Stimulated activated naive CD8-positive, alpha-beta T cell treated with anti-CD3 and anti-CD28 coated beads, Interleukin-15, Interleukin-2, amounts not matched to agents 100 ng/mL and 50 ng/mL, for 24 hours (primary cell): ENCODE data around the gene TMEM233.

Experiments used
- H3K27ac Mint-ChIP-seq: one replicate; pipeline ENCODE4 v1.8.0; 2021; ENCODE audit warnings: mild to moderate bottlenecking, mixed read lengths
- H3K27me3 Mint-ChIP-seq: one replicate; pipeline ENCODE4 v1.8.0; 2021; ENCODE audit warnings: mixed read lengths
- H3K36me3 Mint-ChIP-seq: one replicate; pipeline ENCODE4 v1.8.0; 2021; ENCODE audit warnings: low read depth, mixed read lengths
- H3K4me1 Mint-ChIP-seq: one replicate; pipeline ENCODE4 v1.8.0; 2021; ENCODE audit warnings: low read depth, mixed read lengths
- H3K4me3 Mint-ChIP-seq: one replicate; pipeline ENCODE4 v1.8.0; 2021; ENCODE audit warnings: mild to moderate bottlenecking, mixed read lengths
- H3K9me3 Mint-ChIP-seq: one replicate; pipeline ENCODE4 v1.8.0; 2021; ENCODE audit warnings: mixed read lengths

Gene TMEM233

DNA sequence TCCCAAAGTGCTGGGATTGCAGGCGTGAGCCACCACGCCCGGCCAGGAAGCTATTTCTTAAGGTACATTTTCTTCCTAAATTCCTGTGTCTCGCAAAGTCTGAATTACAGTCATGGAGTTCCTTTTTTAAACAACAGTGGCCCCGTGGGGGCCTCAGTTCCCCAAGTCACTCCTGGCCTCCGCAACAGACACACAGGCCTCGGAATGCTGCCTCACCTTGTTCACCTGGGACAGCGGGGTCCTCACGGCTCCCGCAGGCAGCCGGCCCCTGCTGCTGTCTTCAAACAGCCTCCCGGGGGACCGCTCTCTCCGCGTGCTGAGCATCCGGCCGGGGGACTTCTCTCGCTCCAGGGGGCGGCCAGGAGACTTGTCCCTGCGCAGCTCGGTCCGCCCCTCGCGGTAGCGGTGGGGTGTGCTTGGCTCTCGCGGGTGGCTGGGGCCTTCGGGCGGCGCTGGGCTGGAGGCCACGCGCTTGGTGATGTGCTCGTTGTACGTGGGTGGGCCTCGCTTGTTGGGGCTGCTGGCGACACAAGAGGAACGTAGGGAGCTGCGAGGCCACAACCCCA, 96.4 kb downstream of the TMEM233 start:
- Mint-ChIP-seq H3K9me3 (no peaks in the 10 kb centered on the region), H3K4me1 (no peaks in the 10 kb centered on the region), H3K27ac (no peak overlapping the region), H3K4me3 (no peak overlapping the region), H3K36me3 (peaks cover 12% of the 10 kb centered on the region), H3K27me3 (no peaks in the 10 kb centered on the region)

GRCh38 chr12:119691202-119691810, 97.7 kb downstream of the TMEM233 start:
- Mint-ChIP-seq H3K9me3 (no peaks in the 10 kb centered on the region), H3K4me1 (no peaks in the 10 kb centered on the region), H3K4me3 (no peak overlapping the region), H3K36me3 (peaks cover 12% of the 10 kb centered on the region), H3K27ac (no peak overlapping the region), H3K27me3 (no peaks in the 10 kb centered on the region)

GRCh38 chr12:119692410-119692809, 98.8 kb downstream of the TMEM233 start:
- Mint-ChIP-seq H3K4me3 (no peak overlapping the region), H3K27ac (no peak overlapping the region), H3K27me3 (no peaks in the 10 kb centered on the region), H3K4me1 (no peaks in the 10 kb centered on the region), H3K9me3 (no peaks in the 10 kb centered on the region), H3K36me3 (peaks cover 19% of the 10 kb centered on the region)
